HG03342 (cell line): ENCODE data around the gene DBX2.
"Not testable (repeated sequence)": the region's sequence is repeated elsewhere in the genome, so short reads cannot be mapped to it uniquely, and the experiment has no call there.

Source experiments
- ATAC-seq: cut with Tn5 transposase; IDR thresholded peaks from one replicate; pipeline ENCODE4 v1.9.1; 2021; ENCODE audit warnings: mild to moderate bottlenecking, moderate library complexity; ENCODE audit not compliant: unreplicated experiment

Gene DBX2

GRCh38 chr12:45012749-45013148 lies 38.1 kb downstream of the DBX2 start:
- no peak for ATAC-seq

GRCh38 chr12:45010059-45010458 lies 40.8 kb downstream of the DBX2 start:
- ATAC-seq: no peak

DNA sequence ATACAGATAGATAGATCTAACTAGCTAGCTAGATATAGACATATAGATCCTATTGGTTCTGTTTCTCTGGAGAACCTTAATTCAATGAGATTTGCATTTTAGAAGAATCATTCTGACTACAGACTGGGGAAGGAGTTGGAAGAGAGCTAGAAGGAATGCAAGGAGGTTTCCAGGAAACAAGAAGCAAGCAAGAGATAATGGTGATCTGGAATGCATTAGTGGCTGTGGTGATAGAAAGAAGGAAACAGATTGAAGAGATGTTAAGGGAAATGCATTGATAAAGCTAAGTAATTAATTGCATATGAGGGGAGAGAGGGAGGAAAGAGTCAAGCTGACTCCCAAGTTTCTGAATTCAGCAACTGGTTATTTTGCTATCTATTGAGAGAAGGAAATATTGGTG lies 42.7 kb downstream of the DBX2 start:
- ATAC-seq: no peak

DNA sequence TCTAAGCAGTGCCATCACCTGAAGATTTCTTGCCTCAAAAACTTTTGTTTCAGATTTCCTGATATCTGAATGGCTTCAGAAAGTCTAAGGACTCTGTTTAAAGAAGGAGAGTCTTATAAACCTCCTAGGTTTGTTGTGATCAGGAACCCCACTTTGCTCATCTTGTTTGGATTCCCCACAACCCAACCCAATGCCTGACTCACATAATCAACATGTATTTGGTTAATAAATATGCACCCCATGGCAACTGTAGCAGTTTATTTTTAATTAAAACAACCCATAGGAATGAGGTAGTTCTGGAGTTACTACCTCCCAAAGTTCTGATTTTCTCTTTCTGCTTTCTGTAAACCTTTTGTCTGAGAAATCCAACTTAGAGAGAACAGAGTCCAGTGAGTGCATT lies 51.5 kb downstream of the DBX2 start:
- no peak for ATAC-seq

GRCh38 chr12:44993161-44993560 lies 57.7 kb downstream of the DBX2 start:
- ATAC-seq: no peak

GRCh38 chr12:44984863-44985262 lies 66.0 kb downstream of the DBX2 start:
- ATAC-seq: not testable (repeated sequence)

GRCh38 chr12:44979918-44980317 lies 71.0 kb downstream of the DBX2 start:
- no peak for ATAC-seq

- ATAC-seq: no peak
Observed at GRCh38 chr12:44976246-44976645, 74.7 kb downstream of the DBX2 start.

GRCh38 chr12:44972746-44973421 lies 78.0 kb downstream of the DBX2 start:
- peak; percentile 81 for ATAC-seq

- no peak for ATAC-seq
Observed at GRCh38 chr12:44968965-44969364, 81.9 kb downstream of the DBX2 start.
